ENCODE results near the gene GPATCH2L.

- TF ChIP-seq POLR2A (IDR thresholded peaks at IDR 0.05) (no peak), CTCF (IDR thresholded peaks at IDR 0.05) (no peak), POLR2AphosphoS5 (IDR thresholded peaks at IDR 0.05) (no peak)
Observed at GRCh38 chr14:76195003-76195402, 43.3 kb downstream of the GPATCH2L start.

All from suprapubic skin (tissue), 4 donors.